ENCODE data around the gene SSTR5. TPM values are rescaled to one million over a fixed set of nuclear protein-coding genes. Genes with fewer than 3 reads are reported as not detected.

The SSTR5 gene
- total RNA-seq, 2 experiments from 2014 or later: not detected

DNA sequence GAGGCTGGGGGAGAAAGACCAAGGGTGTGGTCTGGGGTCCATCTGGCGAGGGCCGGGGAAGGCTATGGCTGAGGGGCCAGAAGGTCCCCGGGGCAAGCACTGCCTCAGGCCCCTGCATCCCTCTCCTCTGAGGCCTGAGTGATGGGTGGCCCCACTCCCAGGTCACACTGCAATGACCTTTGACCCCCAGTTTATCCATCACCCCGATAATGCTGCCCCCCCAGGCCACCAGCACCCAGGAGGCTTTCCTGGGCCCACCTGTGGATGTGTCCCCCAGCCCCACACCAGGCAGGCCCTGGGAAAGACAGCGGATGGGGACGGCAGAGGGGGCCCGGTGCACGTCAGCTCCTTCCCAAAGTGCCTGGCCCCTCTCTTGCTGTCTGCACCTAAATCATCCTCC lies 57.8 kb downstream of the SSTR5 start:
- H3K9me3 Mint-ChIP-seq: no peaks in the 10 kb centered on the region
- no peak overlapping the region for H3K4me3 Mint-ChIP-seq
- POLR2A ChIA-PET: no interaction called here
- H3K27ac Mint-ChIP-seq: no peak overlapping the region
- CTCF ChIA-PET: no interaction called here
- no peaks in the 10 kb centered on the region for H3K36me3 Mint-ChIP-seq (ENCODE audit: low read depth)
- DNase-seq: no peak
- no peaks in the 10 kb centered on the region for H3K27me3 Mint-ChIP-seq
- no peaks in the 10 kb centered on the region for H3K4me1 Mint-ChIP-seq

Other genes starting within 250 kb of the SSTR5 start
- 10 to 100 TPM; 20.5 to 23.0 TPM for gene LMF1, start 101.8 kb upstream of the SSTR5 start, total RNA-seq
- under 1 TPM; 0.25 to 0.27 TPM for gene SOX8, start 91.0 kb upstream of the SSTR5 start, total RNA-seq
- not detected for gene C1QTNF8, start 23.5 kb downstream of the SSTR5 start, total RNA-seq
- 1 to 10 TPM; 3.2 to 3.6 TPM for gene CACNA1H, start 80.4 kb downstream of the SSTR5 start, total RNA-seq
- not detected for gene TPSG1, start 152.5 kb downstream of the SSTR5 start, total RNA-seq
- not detected for gene TPSB2, start 157.4 kb downstream of the SSTR5 start, total RNA-seq
- gene TPSAB1, start 168.0 kb downstream of the SSTR5 start, total RNA-seq: not detected
- gene TPSD1, start 183.3 kb downstream of the SSTR5 start, total RNA-seq: not detected
- 100 to 1,000 TPM; 204 to 222 TPM for gene UBE2I, start 236.9 kb downstream of the SSTR5 start, total RNA-seq